Measurements from ENCODE around the gene GARNL3. TPM values are rescaled to one million over a fixed set of nuclear protein-coding genes. Genes with fewer than 3 reads are reported as not detected.
A peak's percentile ranks its signal among the peaks of the same experiment; 100 is the strongest.

Gene GARNL3
- total and polyA plus RNA-seq, 2 donors (not counting 3 experiments of a cell fraction or from before 2014, with no cell fraction given), result 1.4 to 8.3 TPM

DNA sequence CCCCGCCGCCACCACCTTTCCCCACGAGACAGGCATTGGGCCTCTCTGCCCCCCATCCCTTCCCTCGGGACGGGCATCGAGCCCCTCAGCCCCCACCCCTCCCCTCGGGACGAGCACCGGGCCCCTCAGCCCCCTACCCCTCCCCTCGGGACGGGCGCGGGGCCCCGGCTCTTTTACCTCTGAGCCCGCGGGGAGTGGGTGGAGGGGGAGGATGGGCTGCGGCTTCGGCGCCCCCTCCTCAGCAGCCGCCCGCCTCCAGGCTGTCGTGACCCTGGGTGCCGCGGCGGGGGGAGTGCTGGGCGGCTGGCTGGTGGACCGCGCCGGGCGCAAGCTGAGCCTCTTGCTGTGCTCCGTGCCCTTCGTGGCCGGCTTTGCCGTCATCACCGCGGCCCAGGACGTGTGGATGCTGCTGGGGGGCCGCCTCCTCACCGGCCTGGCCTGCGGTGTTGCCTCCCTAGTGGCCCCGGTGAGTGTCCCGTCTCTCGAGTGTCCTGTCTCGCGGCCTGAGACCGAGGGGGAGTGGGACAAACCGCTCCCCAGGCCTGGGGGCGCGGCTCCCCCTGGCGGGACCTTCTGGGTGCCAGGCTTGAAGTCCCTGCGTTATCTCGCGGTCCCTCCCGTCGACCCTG, 133.2 kb downstream of the GARNL3 start:
- Histone ChIP-seq H3K36me3 (ENCODE audit: control insufficient read depth in 2 of 2, extremely low read depth in 1 of 2, insufficient read depth in 2 of 2, low read length in 2 of 2) (no peaks in the 10 kb centered on the region), H3K79me2 (ENCODE audit: control insufficient read depth, insufficient read depth, low read length) (no peaks in the 10 kb centered on the region), H2AFZ (ENCODE audit: low read depth, low read length) (peak overlapping the region; percentile 72), H3K9ac (replicated peaks; ENCODE audit: extremely low read depth, insufficient read depth, low read length) (peak overlapping the region; percentile 59), H3K4me2 (ENCODE audit: insufficient read depth, low read length) (peak overlapping the region; percentile 70), H3K4me1 (ENCODE audit: control insufficient read depth, extremely low read depth, insufficient read depth, low read length) (peaks cover 9% of the 10 kb centered on the region), H3K9me3 (replicated peaks; ENCODE audit: control insufficient read depth, insufficient read depth, low read length) (no peaks in the 10 kb centered on the region), H3K27ac (ENCODE audit: insufficient read depth, low read depth, low read length) (no peak overlapping the region), H4K20me1 (replicated peaks; ENCODE audit: control insufficient read depth, extremely low read depth, insufficient read depth, low read length) (no peaks in the 10 kb centered on the region), H3K9me1 (replicated peaks; ENCODE audit: control insufficient read depth, extremely low read depth, insufficient read depth, low read length) (no peaks in the 10 kb centered on the region), H3K4me3 (replicated peaks in 1 of 3; ENCODE audit: insufficient read depth in 1 of 3, low read depth in 1 of 3, low read length in 3 of 3) (peak overlapping the region; percentile 42 to 85 (median 51)), H3K27me3 (ENCODE audit: control insufficient read depth in 2 of 2, insufficient read depth in 2 of 2, low read length in 2 of 2) (peaks cover 2 to 4% of the 10 kb centered on the region in 2 experiments)
- intact Hi-C loops (cut with micrococcal nuclease) (loop anchor here (1.0 kb wide), 3 partner anchors 27 to 457 kb away; partner anchors contain the start of gene ZNF79), dilution Hi-C loops (cut with MboI; ENCODE audit: extremely low pct_ligation_motif_present, low sequenced_read_pairs) (no loop called here)
- DNase-seq (ENCODE audit: low read depth, low spot score), result peak; percentile 68
- CTCF ChIA-PET, result interaction anchor here (0.7 to 3.5 kb wide), 12 partner anchors 10 to 457 kb away, joined by 3 to 19 read pairs (median 7); partner anchors contain the start of gene ZNF79
- BruUV-seq (replicated peaks), result no TSS peak
- TF ChIP-seq POLR2AphosphoS5 (IDR thresholded peaks at IDR 0.05; ENCODE audit: insufficient read depth, low read depth, low read length) (no peak), FOS (IDR thresholded peaks at IDR 0.05; ENCODE audit: borderline replicate concordance, insufficient read depth, low read length) (no peak), GATA2 (IDR thresholded peaks at IDR 0.05; ENCODE audit: insufficient read depth, insufficient read length, low read depth, low read length) (no peak), MAX (IDR thresholded peaks at IDR 0.05; ENCODE audit: insufficient read depth, insufficient read length) (no peak), JUN (IDR thresholded peaks at IDR 0.05; ENCODE audit: borderline replicate concordance, insufficient read depth, insufficient read length, low read depth) (no peak), POLR2A (IDR thresholded peaks at IDR 0.05; ENCODE audit: low read depth, low read length) (no peak), MYC (IDR thresholded peaks at IDR 0.05; ENCODE audit: low read depth, low read length) (no peak), EZH2 (IDR thresholded peaks at IDR 0.05; ENCODE audit: borderline replicate concordance, low read depth, low read length, severe bottlenecking) (no peak)
- TF ChIP-seq, protein P1, sequence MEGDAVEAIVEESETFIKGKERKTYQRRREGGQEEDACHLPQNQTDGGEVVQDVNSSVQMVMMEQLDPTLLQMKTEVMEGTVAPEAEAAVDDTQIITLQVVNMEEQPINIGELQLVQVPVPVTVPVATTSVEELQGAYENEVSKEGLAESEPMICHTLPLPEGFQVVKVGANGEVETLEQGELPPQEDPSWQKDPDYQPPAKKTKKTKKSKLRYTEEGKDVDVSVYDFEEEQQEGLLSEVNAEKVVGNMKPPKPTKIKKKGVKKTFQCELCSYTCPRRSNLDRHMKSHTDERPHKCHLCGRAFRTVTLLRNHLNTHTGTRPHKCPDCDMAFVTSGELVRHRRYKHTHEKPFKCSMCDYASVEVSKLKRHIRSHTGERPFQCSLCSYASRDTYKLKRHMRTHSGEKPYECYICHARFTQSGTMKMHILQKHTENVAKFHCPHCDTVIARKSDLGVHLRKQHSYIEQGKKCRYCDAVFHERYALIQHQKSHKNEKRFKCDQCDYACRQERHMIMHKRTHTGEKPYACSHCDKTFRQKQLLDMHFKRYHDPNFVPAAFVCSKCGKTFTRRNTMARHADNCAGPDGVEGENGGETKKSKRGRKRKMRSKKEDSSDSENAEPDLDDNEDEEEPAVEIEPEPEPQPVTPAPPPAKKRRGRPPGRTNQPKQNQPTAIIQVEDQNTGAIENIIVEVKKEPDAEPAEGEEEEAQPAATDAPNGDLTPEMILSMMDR (IDR thresholded peaks at IDR 0.05; ENCODE audit: extremely low read depth in 1 of 2, insufficient read depth in 1 of 2, low read depth in 1 of 2, low read length in 2 of 2), result peak; percentile 49 to 73
- FAIRE-seq, result peak; percentile 80
- POLR2A ChIA-PET, result interaction anchor here (0.6 kb wide), 1 partner anchor 1261 kb away, joined by 3 read pairs; no protein-coding TSS in a partner anchor
